ENCODE results near the gene CDS2.

CDS2 gene

GRCh38 chr20:5080384-5080877 lies 46.4 kb upstream of the CDS2 start:
- H3K27me3 ChIP-seq (ENCODE audit: insufficient read depth, low read length), result no peaks in the 10 kb centered on the region
- H3K36me3 ChIP-seq (ENCODE audit: insufficient read depth, low read length), result no peaks in the 10 kb centered on the region
- no peaks in the 10 kb centered on the region for H3K79me2 ChIP-seq (ENCODE audit: insufficient read depth, low read length)
- H3K4me1 ChIP-seq (ENCODE audit: insufficient read depth, low read length, severe bottlenecking), result peaks cover 52% of the 10 kb centered on the region
- no peaks in the 10 kb centered on the region for H4K20me1 ChIP-seq (ENCODE audit: insufficient read depth, low read length)
- H2AFZ ChIP-seq (ENCODE audit: low read length), result no peak overlapping the region
- no peaks in the 10 kb centered on the region for H3K9me2 ChIP-seq (ENCODE audit: low read depth, low read length)
- TF ChIP-seq CTCF (IDR thresholded peaks at IDR 0.05; ENCODE audit: low read length) (no peak), EZH2 (IDR thresholded peaks at IDR 0.05; ENCODE audit: borderline replicate concordance, low read length) (no peak)
- H3F3A ChIP-seq (ENCODE audit: insufficient read depth, low read length), result peaks cover 5% of the 10 kb centered on the region; the same call in 1 of the 2 replicates
- H3K9ac ChIP-seq (ENCODE audit: low read length), result peak overlapping the region; percentile 33; the same call in 1 of the 2 replicates
- H3K27ac ChIP-seq (ENCODE audit: low read depth, low read length, poor library complexity, severe bottlenecking), result peak overlapping the region; percentile 92
- no peak overlapping the region for H3K4me3 ChIP-seq (ENCODE audit: low read depth, low read length, poor library complexity, severe bottlenecking)
- H3K9me3 ChIP-seq (ENCODE audit: low read length), result no peaks in the 10 kb centered on the region
- H3K4me2 ChIP-seq (ENCODE audit: low read length), result peak overlapping the region; percentile 8; the same call in 1 of the 2 replicates

GRCh38 chr20:5085380-5085779 lies 41.4 kb upstream of the CDS2 start:
- H4K20me1 ChIP-seq (ENCODE audit: insufficient read depth, low read length), result no peaks in the 10 kb centered on the region
- H3K9me2 ChIP-seq (ENCODE audit: low read depth, low read length), result no peaks in the 10 kb centered on the region
- no peak for TF ChIP-seq CTCF (IDR thresholded peaks at IDR 0.05; ENCODE audit: low read length)
- TF ChIP-seq EZH2 (IDR thresholded peaks at IDR 0.05; ENCODE audit: borderline replicate concordance, low read length), result no peak
- H2AFZ ChIP-seq (ENCODE audit: low read length), result no peak overlapping the region
- H3K27ac ChIP-seq (ENCODE audit: low read depth, low read length, poor library complexity, severe bottlenecking), result no peak overlapping the region
- no peak overlapping the region for H3K4me3 ChIP-seq (ENCODE audit: low read depth, low read length, poor library complexity, severe bottlenecking)
- peaks cover 34% of the 10 kb centered on the region for H3K4me1 ChIP-seq (ENCODE audit: insufficient read depth, low read length, severe bottlenecking)
- H3K9ac ChIP-seq (ENCODE audit: low read length), result no peak overlapping the region
- H3K4me2 ChIP-seq (ENCODE audit: low read length), result no peak overlapping the region
- no peaks in the 10 kb centered on the region for H3K27me3 ChIP-seq (ENCODE audit: insufficient read depth, low read length)
- H3K79me2 ChIP-seq (ENCODE audit: insufficient read depth, low read length), result no peaks in the 10 kb centered on the region
- no peaks in the 10 kb centered on the region for H3K9me3 ChIP-seq (ENCODE audit: low read length)
- no peaks in the 10 kb centered on the region for H3K36me3 ChIP-seq (ENCODE audit: insufficient read depth, low read length)
- peaks cover 5% of the 10 kb centered on the region; the same call in 1 of the 2 replicates for H3F3A ChIP-seq (ENCODE audit: insufficient read depth, low read length)

GRCh38 chr20:5088688-5089087 lies 38.1 kb upstream of the CDS2 start:
- Histone ChIP-seq H3K9me2 (ENCODE audit: low read depth, low read length) (no peaks in the 10 kb centered on the region), H3K27ac (ENCODE audit: low read depth, low read length, poor library complexity, severe bottlenecking) (no peak overlapping the region), H3K9ac (ENCODE audit: low read length) (no peak overlapping the region), H3K4me2 (ENCODE audit: low read length) (no peak overlapping the region), H3K4me1 (ENCODE audit: insufficient read depth, low read length, severe bottlenecking) (peaks cover 23% of the 10 kb centered on the region), H3K79me2 (ENCODE audit: insufficient read depth, low read length) (no peaks in the 10 kb centered on the region), H3K4me3 (ENCODE audit: low read depth, low read length, poor library complexity, severe bottlenecking) (no peak overlapping the region), H2AFZ (ENCODE audit: low read length) (no peak overlapping the region), H4K20me1 (ENCODE audit: insufficient read depth, low read length) (no peaks in the 10 kb centered on the region), H3K9me3 (ENCODE audit: low read length) (no peaks in the 10 kb centered on the region), H3F3A (ENCODE audit: insufficient read depth, low read length) (no peaks in the 10 kb centered on the region), H3K27me3 (ENCODE audit: insufficient read depth, low read length) (no peaks in the 10 kb centered on the region), H3K36me3 (ENCODE audit: insufficient read depth, low read length) (no peaks in the 10 kb centered on the region)
- TF ChIP-seq EZH2 (IDR thresholded peaks at IDR 0.05; ENCODE audit: borderline replicate concordance, low read length) (no peak), CTCF (IDR thresholded peaks at IDR 0.05; ENCODE audit: low read length) (no peak)

Data from OCI-LY1 (cell line).